HG02973 (cell line): ENCODE data around the gene USP17L22.
"Not testable (repeated sequence)": the region's sequence is repeated elsewhere in the genome, so short reads cannot be mapped to it uniquely, and the experiment has no call there.

ENCODE experiments used
- ATAC-seq: cut with Tn5 transposase; IDR thresholded peaks from one replicate; pipeline ENCODE4 v1.9.1; 2021; ENCODE audit warnings: moderate library complexity; ENCODE audit not compliant: unreplicated experiment

Gene USP17L22

GRCh38 chr4:9267319-9267718, at the start of gene USP17L22:
Gene USP17L22, plus strand, starts transcription at chr4:9267619. Its CDS starts 0 bp downstream, at chr4:9267619.
- ATAC-seq = not testable (repeated sequence)

DNA sequence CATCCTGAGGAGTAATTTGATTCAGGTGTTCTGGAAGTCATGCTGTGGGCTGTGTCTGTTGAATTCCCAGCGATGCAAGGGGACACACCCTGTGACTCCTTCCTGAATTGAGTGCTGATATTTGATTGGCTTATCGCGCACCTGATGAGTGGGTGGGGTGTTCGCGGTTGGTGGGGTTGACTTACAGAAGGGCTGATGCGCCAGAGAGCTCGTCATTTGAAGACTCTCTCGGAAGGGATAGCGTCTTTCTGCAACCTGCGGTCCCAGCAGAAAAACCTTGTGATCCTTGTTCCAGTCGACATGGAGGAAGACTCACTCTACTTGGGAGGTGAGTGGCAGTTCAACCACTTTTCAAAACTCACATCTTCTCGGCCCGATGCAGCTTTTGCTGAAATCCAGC, 47.6 kb upstream of the USP17L22 start, which contains the start of gene USP17L12:
USP17L12 (plus strand) TSS at position 301 of the 400 bp plus-strand sequence; CDS start at position 301, 0 bp downstream.
- ATAC-seq = not testable (repeated sequence)

- not testable (repeated sequence) for ATAC-seq
These were observed 42.8 kb upstream of the USP17L22 start, which contains the start of gene USP17L13 for GRCh38 chr4:9224596-9224995. Gene USP17L13, plus strand, starts transcription at chr4:9224896. Its CDS starts 0 bp downstream, at chr4:9224896.

- not testable (repeated sequence) for ATAC-seq
These were observed 37.2 kb upstream of the USP17L22 start for GRCh38 chr4:9230249-9230648.

DNA sequence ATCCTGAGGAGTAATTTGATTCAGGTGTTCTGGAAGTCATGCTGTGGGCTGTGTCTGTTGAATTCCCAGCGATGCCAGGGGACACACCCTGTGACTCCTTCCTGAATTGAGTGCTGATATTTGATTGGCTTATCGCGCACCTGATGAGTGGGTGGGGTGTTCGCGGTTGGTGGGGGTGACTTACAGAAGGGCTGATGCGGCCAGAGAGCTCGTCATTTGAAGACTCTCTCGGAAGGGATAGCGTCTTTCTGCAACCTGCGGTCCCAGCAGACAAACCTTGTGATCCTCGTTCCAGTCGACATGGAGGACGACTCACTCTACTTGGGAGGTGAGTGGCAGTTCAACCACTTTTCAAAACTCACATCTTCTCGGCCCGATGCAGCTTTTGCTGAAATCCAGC, 33.3 kb upstream of the USP17L22 start, which contains the start of gene USP17L15:
USP17L15 (plus strand) TSS at position 301 of the 400 bp plus-strand sequence; CDS start at position 301, 0 bp downstream.
- ATAC-seq = not testable (repeated sequence)

- not testable (repeated sequence) for ATAC-seq
These were observed 29.0 kb upstream of the USP17L22 start for GRCh38 chr4:9238461-9238860.

DNA sequence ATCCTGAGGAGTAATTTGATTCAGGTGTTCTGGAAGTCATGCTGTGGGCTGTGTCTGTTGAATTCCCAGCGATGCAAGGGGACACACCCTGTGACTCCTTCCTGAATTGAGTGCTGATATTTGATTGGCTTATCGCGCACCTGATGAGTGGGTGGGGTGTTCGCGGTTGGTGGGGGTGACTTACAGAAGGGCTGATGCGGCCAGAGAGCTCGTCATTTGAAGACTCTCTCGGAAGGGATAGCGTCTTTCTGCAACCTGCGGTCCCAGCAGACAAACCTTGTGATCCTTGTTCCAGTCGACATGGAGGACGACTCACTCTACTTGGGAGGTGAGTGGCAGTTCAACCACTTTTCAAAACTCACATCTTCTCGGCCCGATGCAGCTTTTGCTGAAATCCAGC, 23.8 kb upstream of the USP17L22 start, which contains the start of gene USP17L17:
USP17L17 (plus strand) TSS at position 301 of the 400 bp plus-strand sequence; CDS start at position 301, 0 bp downstream.
- not testable (repeated sequence) for ATAC-seq

DNA sequence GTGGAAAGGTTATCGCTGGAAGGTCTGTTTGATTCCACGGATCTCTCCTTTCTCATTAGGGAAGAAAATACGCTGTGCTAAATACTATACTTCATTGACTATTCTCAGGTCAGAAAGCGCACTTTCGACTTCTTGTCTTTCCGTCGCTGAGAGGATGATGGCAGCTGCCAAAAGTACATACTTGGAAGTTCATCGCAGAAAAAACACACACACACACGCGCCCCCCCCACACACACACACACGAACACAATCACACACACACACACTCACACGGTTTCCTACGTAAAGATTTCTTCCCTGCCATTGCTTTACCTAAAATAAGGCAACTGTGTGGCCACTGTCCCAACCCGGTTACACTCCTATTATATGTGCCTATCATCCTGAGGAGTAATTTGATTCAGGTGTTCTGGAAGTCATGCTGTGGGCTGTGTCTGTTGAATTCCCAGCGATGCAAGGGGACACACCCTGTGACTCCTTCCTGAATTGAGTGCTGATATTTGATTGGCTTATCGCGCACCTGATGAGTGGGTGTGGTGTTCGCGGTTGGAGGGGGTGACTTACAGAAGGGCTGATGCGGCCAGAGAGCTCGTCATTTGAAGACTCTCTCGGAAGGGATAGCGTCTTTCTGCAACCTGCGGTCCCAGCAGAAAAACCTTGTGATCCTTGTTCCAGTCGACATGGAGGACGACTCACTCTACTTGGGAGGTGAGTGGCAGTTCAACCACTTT, 19.3 kb upstream of the USP17L22 start, which contains the start of gene USP17L18:
USP17L18 (plus strand) TSS at position 678 of the 728 bp plus-strand sequence; CDS start at position 678, 0 bp downstream.
- not testable (repeated sequence) for ATAC-seq

GRCh38 chr4:9253078-9253477, 14.3 kb upstream of the USP17L22 start, which contains the start of gene USP17L19:
Gene USP17L19, plus strand, starts transcription at chr4:9253378. Its CDS starts 0 bp downstream, at chr4:9253378.
- not testable (repeated sequence) for ATAC-seq

- ATAC-seq = not testable (repeated sequence)
These were observed 9.6 kb upstream of the USP17L22 start, which contains the start of gene USP17L20 for GRCh38 chr4:9257824-9258223. Gene USP17L20, plus strand, starts transcription at chr4:9258124. Its CDS starts 0 bp downstream, at chr4:9258124.

GRCh38 chr4:9262572-9262971, 4.8 kb upstream of the USP17L22 start, which contains the start of gene USP17L21:
Gene USP17L21, plus strand, starts transcription at chr4:9262872. Its CDS starts 0 bp downstream, at chr4:9262872.
- not testable (repeated sequence) for ATAC-seq

DNA sequence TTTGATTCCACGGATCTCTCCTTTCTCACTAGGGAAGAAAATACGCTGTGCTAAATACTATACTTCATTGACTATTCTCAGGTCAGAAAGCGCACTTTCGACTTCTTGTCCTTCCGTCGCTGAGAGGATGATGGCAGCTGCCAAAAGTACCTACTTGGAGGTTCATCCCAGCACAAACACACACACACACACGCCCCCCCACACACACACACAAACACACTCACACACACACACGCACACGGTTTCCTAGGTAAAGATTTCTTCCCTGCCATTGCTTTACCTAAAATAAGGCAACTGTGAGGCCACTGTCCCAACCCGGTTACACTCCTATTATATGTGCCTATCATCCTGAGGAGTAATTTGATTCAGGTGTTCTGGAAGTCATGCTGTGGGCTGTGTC, 4.3 kb downstream of the USP17L22 start:
- ATAC-seq = not testable (repeated sequence)
